ENCODE results near the gene TNFSF11.

Gene TNFSF11

GRCh38 chr13:42654212-42654611 is 80.3 kb downstream of the TNFSF11 start:
- DNase-seq (ENCODE audit: low read depth) = no peak

- DNase-seq (ENCODE audit: low read depth) = no peak
Measured at GRCh38 chr13:42654722-42655121, 80.8 kb downstream of the TNFSF11 start.

- no peak for DNase-seq (ENCODE audit: low read depth)
Measured at GRCh38 chr13:42656161-42656560, 82.2 kb downstream of the TNFSF11 start.

DNA sequence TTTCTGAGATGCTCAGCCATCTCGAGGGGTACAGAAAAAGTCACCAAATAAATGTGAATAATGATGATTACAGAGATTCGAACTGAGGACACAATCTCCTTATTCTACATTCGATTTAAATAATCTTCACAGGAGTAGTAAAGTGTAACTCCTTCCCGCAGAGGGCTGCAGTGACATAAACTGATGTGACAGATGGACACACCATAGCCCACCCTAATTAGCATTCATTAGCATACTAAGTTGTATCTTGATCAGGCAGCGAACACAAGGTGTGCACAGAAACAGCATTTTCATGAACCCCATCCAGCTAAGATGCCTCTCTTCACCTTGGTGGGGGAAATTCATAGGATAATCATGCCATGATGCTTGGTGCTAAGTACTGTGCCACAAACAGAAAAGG is 83.0 kb downstream of the TNFSF11 start:
- no peak for DNase-seq (ENCODE audit: low read depth)

All from EH (cell line).